ENCODE measurements around the gene GMPPA.

DNA sequence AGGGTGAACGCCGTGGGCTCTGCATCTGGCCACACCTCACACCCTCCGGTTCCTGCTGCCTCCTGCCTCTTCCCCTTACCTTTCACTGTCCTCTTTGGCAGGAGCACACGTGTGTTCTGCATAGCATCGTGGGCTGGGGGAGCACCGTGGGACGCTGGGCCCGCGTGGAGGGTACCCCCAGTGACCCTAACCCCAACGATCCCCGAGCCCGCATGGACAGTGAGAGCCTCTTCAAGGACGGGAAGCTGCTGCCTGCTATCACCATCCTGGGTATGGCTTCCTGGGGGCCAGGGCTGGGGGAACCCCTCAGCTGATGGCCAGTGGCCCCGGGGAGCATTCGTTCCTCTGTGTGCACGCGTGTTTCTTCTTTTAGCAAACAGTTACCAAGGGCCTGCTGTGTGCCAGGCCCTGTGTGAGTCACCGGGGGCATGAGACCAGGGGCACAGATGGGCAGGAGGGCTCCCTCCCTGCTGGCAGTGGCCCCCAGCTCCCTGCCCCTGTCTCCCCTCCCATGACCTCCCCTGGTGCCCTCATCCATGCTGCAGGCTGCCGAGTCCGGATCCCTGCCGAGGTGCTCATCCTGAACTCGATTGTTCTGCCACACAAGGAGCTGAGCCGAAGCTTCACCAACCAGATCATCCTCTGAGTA is 7.6 kb downstream of the GMPPA start:
- no peak for TF ChIP-seq POLR2A (IDR thresholded peaks at IDR 0.05)
- TF ChIP-seq, protein P1, sequence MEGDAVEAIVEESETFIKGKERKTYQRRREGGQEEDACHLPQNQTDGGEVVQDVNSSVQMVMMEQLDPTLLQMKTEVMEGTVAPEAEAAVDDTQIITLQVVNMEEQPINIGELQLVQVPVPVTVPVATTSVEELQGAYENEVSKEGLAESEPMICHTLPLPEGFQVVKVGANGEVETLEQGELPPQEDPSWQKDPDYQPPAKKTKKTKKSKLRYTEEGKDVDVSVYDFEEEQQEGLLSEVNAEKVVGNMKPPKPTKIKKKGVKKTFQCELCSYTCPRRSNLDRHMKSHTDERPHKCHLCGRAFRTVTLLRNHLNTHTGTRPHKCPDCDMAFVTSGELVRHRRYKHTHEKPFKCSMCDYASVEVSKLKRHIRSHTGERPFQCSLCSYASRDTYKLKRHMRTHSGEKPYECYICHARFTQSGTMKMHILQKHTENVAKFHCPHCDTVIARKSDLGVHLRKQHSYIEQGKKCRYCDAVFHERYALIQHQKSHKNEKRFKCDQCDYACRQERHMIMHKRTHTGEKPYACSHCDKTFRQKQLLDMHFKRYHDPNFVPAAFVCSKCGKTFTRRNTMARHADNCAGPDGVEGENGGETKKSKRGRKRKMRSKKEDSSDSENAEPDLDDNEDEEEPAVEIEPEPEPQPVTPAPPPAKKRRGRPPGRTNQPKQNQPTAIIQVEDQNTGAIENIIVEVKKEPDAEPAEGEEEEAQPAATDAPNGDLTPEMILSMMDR (IDR thresholded peaks at IDR 0.05), result no peak
- TF ChIP-seq EP300 (IDR thresholded peaks at IDR 0.05), result no peak
- no peak for TF ChIP-seq POLR2AphosphoS5 (IDR thresholded peaks at IDR 0.05)

All from stomach (tissue), 4 donors.